GM18861 (cell line): Measurements from ENCODE around the gene THOC2.
"Not testable (repeated sequence)": the region's sequence is repeated elsewhere in the genome, so short reads cannot be mapped to it uniquely, and the experiment has no call there.

Experiments used
- ATAC-seq: cut with Tn5 transposase; IDR thresholded peaks from one replicate; pipeline ENCODE4 v1.9.1; 2021; ENCODE audit not compliant: unreplicated experiment

The THOC2 gene

GRCh38 chrX:123581586-123581985, 151.3 kb downstream of the THOC2 start:
- ATAC-seq = no peak

DNA sequence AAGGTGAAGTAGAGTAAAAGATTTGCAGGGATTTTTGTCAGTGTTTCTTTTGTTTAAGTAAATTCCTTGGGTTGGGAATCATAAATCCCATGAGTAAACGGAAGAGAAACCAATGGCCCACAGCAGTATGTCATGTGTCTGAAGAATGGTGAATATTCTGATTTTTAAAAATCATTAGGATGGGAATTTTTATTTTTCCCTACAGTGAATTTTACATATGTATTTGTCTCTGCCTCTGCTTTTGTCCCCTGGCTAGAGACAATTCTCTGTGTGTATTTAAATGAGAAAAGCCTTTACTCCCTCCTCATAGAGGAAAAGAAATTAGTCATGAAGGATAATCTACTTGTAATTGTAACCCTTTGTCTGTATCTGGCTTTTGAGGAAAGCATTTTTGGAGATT, 152.1 kb downstream of the THOC2 start:
- no peak for ATAC-seq

DNA sequence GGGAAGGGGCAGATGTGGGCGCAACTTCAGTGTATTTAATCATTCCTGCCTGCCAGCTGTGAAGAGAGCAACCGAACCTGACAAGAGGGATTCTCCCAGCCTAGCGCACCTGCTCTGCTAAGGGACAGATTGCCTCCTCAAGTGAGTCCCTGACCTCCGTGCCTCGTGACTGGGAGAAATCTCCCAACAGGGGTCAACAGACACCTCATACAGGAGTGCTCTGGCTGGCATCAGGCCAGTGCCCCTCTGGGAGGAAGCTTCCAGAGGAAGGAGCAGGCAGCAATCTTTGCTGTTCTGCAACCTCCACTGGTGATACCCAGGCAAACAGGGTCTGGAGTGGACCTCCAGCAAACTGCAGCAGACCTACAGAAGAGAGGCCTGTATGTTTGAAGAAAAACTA, 158.8 kb downstream of the THOC2 start:
- not testable (repeated sequence) for ATAC-seq

DNA sequence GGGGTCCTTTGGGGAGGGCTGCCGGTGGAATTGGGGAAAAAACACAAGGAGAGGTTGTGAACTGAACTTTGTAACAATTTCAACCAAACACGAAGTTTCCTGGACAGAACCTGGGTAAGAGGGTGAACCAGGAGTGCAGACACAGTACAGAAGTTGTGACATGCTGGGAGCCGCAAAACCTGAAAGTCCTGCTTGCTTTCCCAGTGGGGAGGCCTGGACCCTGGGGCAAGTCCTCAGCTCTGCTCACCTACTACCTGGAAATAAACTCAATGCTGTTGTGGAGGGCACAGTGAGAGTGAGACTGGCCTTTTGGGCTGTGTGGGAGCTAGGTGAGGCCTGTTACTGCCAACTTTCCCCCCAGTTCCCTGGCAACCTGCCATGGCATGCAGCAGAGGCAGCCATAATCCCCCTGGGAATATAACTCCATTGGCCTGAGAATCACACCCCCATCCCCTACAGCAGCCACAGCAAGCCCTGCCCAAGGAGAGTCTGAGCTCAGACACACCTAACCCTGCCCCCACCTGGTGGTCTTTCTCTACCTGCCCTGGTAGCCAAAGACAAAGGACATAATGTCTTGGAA, 162.8 kb downstream of the THOC2 start:
- no peak for ATAC-seq

GRCh38 chrX:123563167-123563566, 169.7 kb downstream of the THOC2 start:
- no peak for ATAC-seq

DNA sequence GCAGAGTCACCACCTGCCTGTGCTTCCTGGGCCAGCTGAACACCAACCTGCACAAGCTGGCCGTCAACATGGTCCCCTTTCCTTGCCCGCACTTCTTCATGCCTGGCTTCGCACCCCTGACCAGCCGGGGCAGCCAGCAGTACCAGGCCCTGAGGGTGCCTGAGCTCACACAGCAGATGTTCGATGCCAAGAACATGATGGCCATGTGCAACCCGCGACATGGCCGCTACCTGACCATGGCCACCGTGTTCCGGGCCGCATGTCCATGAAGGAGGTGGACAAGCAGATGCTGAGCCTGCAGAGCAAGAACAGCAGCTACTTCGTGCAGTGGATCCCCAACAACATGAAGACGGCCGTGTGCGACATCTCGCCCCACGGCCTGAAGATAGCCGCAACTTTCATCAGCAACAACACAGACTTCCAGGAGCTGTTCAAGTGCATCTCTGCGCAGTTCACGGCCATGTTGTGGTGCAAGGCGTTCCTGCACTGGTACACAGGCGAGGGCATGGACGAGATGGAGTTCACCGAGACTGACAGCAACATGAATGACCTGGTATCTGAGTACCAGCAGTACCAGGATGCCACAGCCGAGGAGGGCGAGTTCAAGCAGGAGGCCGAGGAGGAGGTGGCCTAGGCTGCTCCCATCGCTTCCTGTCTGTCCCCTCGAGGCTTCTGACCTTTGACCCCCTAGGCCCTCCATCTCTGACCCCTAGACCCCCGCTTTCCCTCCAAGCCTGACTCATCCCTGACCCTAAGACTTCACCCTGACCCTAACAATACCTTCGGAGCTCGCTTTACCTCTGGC, 170.3 kb downstream of the THOC2 start:
- no peak for ATAC-seq

GRCh38 chrX:123561439-123562215, 171.2 kb downstream of the THOC2 start:
- ATAC-seq = no peak

DNA sequence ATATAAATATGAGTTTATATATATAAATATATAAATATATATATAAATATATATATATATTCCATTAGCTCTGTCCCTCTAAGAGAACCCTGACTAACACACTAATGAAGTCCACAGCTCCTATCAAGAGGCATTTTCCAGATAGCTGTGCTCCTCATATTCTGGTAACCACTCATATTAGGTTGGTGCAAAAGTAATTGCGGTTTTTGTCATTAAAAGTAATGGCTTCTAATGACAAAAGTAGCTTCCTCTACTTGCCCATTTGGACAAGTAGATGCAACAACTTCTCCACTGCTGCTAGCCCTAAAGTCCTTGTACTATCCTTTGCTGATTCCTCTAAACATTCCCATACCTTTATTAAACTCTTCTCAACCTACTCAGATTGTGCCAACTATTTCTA, 182.0 kb downstream of the THOC2 start:
- ATAC-seq = no peak
